Measurements from ENCODE around the gene FXYD4. TPM values are rescaled to one million over a fixed set of nuclear protein-coding genes. Genes with fewer than 3 reads are reported as not detected.

The FXYD4 gene
- total and polyA plus RNA-seq, 2 of the 8 experiments (the other 6 are each of a cell fraction or from before 2014, with no cell fraction given) = not detected

- Histone ChIP-seq H3K79me1 (ENCODE audit: low read depth, low read length) (no peaks in the 10 kb centered on the region), H2AFZ (ENCODE audit: low read length) (no peak overlapping the region), H2BK20ac (ENCODE audit: low read length) (peak overlapping the region; percentile 61), H4K5ac (ENCODE audit: insufficient read length, low read depth, low read length) (no peak overlapping the region), H3K18ac (ENCODE audit: extremely low read depth, low read length) (no peak overlapping the region; the same call in 1 of the 2 replicates), H3K36me3 (ENCODE audit: control insufficient read depth in 2 of 4, insufficient read depth in 4 of 4, low read length in 3 of 4) (no peaks in the 10 kb centered on the region), H4K91ac (replicated peaks; ENCODE audit: insufficient read length, low read length) (no peak overlapping the region), H2AK5ac (ENCODE audit: low read depth, low read length) (no peak overlapping the region; the same call in 1 of the 2 replicates), H2BK15ac (ENCODE audit: low read length) (peak overlapping the region; percentile 61; the same call in 1 of the 2 replicates), H2BK12ac (ENCODE audit: low read depth, low read length) (peak overlapping the region; percentile 39; the same call in 1 of the 2 replicates), H3K14ac (ENCODE audit: insufficient read length) (no peak overlapping the region), H3K56ac (replicated peaks; ENCODE audit: insufficient read length, low read depth, low read length) (no peak overlapping the region), H2BK5ac (ENCODE audit: low read depth, low read length) (peak overlapping the region; percentile 32), H3K9ac (replicated peaks in 1 of 4; ENCODE audit: extremely low read depth in 1 of 4, low read depth in 3 of 4, low read length in 3 of 4) (no peak overlapping the region), H3K4ac (replicated peaks; ENCODE audit: insufficient read length, low read depth, low read length) (no peak overlapping the region), H3K4me3 (ENCODE audit: extremely low read depth in 1 of 4, insufficient read depth in 2 of 4, low read depth in 3 of 4, low read length in 4 of 4) (no peak overlapping the region), H4K20me1 (replicated peaks in 1 of 2; ENCODE audit: control insufficient read depth in 1 of 2, insufficient read depth in 2 of 2, low read length in 2 of 2) (no peaks in the 10 kb centered on the region), H3K27ac (ENCODE audit: low read depth, low read length) (no peak overlapping the region), H2BK120ac (replicated peaks; ENCODE audit: low read depth, low read length) (no peak overlapping the region), H3K9me3 (ENCODE audit: insufficient read depth in 2 of 2, low read depth in 1 of 2, low read length in 1 of 2) (no peaks in the 10 kb centered on the region), H3K4me2 (ENCODE audit: insufficient read depth in 1 of 2, low read depth in 2 of 2, low read length in 2 of 2) (no peak overlapping the region), H3K23me2 (ENCODE audit: low read depth, low read length) (no peaks in the 10 kb centered on the region), H3K27me3 (replicated peaks in 1 of 4; ENCODE audit: control insufficient read depth in 3 of 4, extremely low read depth in 1 of 4, insufficient read depth in 3 of 4, low read length in 3 of 4) (0 out of 7 replicates have a peak, but pooled peaks cover 0 to 2% (median 0%) of the 10 kb centered on the region in 4 experiments), H4K8ac (ENCODE audit: extremely low read depth, insufficient read depth, low read length) (no peak overlapping the region; the same call in 1 of the 2 replicates), H3K23ac (ENCODE audit: insufficient read length) (no peak overlapping the region), H3K4me1 (replicated peaks in 1 of 4; ENCODE audit: control insufficient read depth in 3 of 4, insufficient read depth in 4 of 4, low read length in 3 of 4) (peaks cover 4 to 20% (median 7%) of the 10 kb centered on the region in 4 experiments), H3K79me2 (ENCODE audit: control insufficient read depth in 1 of 2, insufficient read depth in 2 of 2, low read length in 2 of 2) (no peaks in the 10 kb centered on the region)
- WGBS, 2 experiments (ENCODE audit: extremely low coverage in 1 of 2, insufficient coverage in 1 of 2, insufficient read length in 1 of 2, insufficient replicate concordance in 2 of 2, low coverage in 1 of 2, low lambda C conversion rate in 2 of 2, missing lambda C conversion rate in 1 of 2) = 73% methylated on average over 2 of the region's 2 CpGs; no CpG with 5 or more reads in 1 of the 2 experiments
- FAIRE-seq (no peak), DNase-seq (ENCODE audit: low read depth in 1 of 2, low spot score in 2 of 2) (no peak)
- ChIA-PET POLR2A (ENCODE audit: partially characterized antibody) (interaction anchor here (0.9 to 2.0 kb wide), 6 partner anchors 9 to 43 kb away, joined by 3 to 10 read pairs (median 4); no protein-coding TSS in a partner anchor), CTCF (ENCODE audit: partially characterized antibody) (interaction anchor here (0.6 to 2.4 kb wide), 10 partner anchors 8 to 84 kb away, joined by 3 to 12 read pairs (median 5); no protein-coding TSS in a partner anchor)
- TF ChIP-seq POLR2A (IDR thresholded peaks at IDR 0.05; ENCODE audit: control extremely low read depth in 1 of 2, low read depth in 2 of 2, low read length in 2 of 2) = no peak
- TF ChIP-seq CBX8 (IDR thresholded peaks at IDR 0.05; ENCODE audit: borderline replicate concordance, low read depth, low read length) = no peak
These were observed 5.5 kb downstream of the FXYD4 start for GRCh38 chr10:43376828-43377423.

Data from H1 (cell line).